Mucosa of stomach (tissue), 1 donor: Measurements from ENCODE around the gene CTCF.

Experiments
- H3K27me3 ChIP-seq: one replicate; pipeline ENCODE4 v1.7.0; 2013; ENCODE audit warnings: mild to moderate bottlenecking, low read length; ENCODE audit not compliant: control insufficient read depth, insufficient read depth
- H3K36me3 ChIP-seq: one replicate; pipeline ENCODE4 v1.7.0; 2013; ENCODE audit warnings: low read length; ENCODE audit not compliant: control insufficient read depth, insufficient read depth
- H3K4me1 ChIP-seq: one replicate; pipeline ENCODE4 v1.7.0; 2013; ENCODE audit warnings: mild to moderate bottlenecking, low read length; ENCODE audit not compliant: control insufficient read depth, insufficient read depth
- H3K4me3 ChIP-seq: one replicate; pipeline ENCODE4 v1.7.0; 2013; ENCODE audit warnings: low read length
- H3K9ac ChIP-seq: one replicate; pipeline ENCODE4 v1.7.0; 2013; ENCODE audit warnings: mild to moderate bottlenecking, low read length, moderate library complexity
- H3K9me3 ChIP-seq: one replicate; pipeline ENCODE4 v1.7.0; 2013; ENCODE audit warnings: mild to moderate bottlenecking, low read length, moderate library complexity; ENCODE audit not compliant: control insufficient read depth
- donor health status: Pancreatic carcinoma.

Gene CTCF

GRCh38 chr16:67666559-67667452 is 104.5 kb downstream of the CTCF start, which contains the start of the genes C16orf86 and ENKD1:
Gene C16orf86, plus strand, starts transcription at chr16:67666814. Its CDS starts 157 bp downstream, at chr16:67666971.
Gene ENKD1, minus strand, starts transcription at chr16:67666750. Its CDS starts 308 bp downstream, at chr16:67666442.
- Histone ChIP-seq H3K27me3 (no peaks in the 10 kb centered on the region), H3K4me3 (peak within 1 kb of the TSS; percentile 61), H3K36me3 (no peaks in the 10 kb centered on the region), H3K9me3 (no peaks in the 10 kb centered on the region), H3K4me1 (peaks cover 19% of the 10 kb centered on the region), H3K9ac (peak within 1 kb of the TSS; percentile 52)

GRCh38 chr16:67667453-67667816 is 105.1 kb downstream of the CTCF start:
- no peaks in the 10 kb centered on the region for H3K9me3 ChIP-seq
- H3K4me1 ChIP-seq = peaks cover 19% of the 10 kb centered on the region
- peak overlapping the region; percentile 52 for H3K9ac ChIP-seq
- H3K4me3 ChIP-seq = no peak overlapping the region
- no peaks in the 10 kb centered on the region for H3K27me3 ChIP-seq
- no peaks in the 10 kb centered on the region for H3K36me3 ChIP-seq

- H3K4me3 ChIP-seq = no peak overlapping the region
- no peaks in the 10 kb centered on the region for H3K36me3 ChIP-seq
- H3K9ac ChIP-seq = no peak overlapping the region
- H3K27me3 ChIP-seq = no peaks in the 10 kb centered on the region
- H3K4me1 ChIP-seq = peaks cover 21% of the 10 kb centered on the region
- no peaks in the 10 kb centered on the region for H3K9me3 ChIP-seq
Observed at GRCh38 chr16:67667817-67668494, 105.6 kb downstream of the CTCF start.

GRCh38 chr16:67668495-67669157 is 106.3 kb downstream of the CTCF start:
- Histone ChIP-seq H3K27me3 (no peaks in the 10 kb centered on the region), H3K9ac (no peak overlapping the region), H3K4me3 (no peak overlapping the region), H3K9me3 (no peaks in the 10 kb centered on the region), H3K4me1 (peaks cover 28% of the 10 kb centered on the region), H3K36me3 (no peaks in the 10 kb centered on the region)

- no peak overlapping the region for H3K4me3 ChIP-seq
- H3K36me3 ChIP-seq = no peaks in the 10 kb centered on the region
- H3K4me1 ChIP-seq = peaks cover 36% of the 10 kb centered on the region
- no peaks in the 10 kb centered on the region for H3K9me3 ChIP-seq
- H3K27me3 ChIP-seq = no peaks in the 10 kb centered on the region
- H3K9ac ChIP-seq = no peak overlapping the region
Observed at GRCh38 chr16:67669499-67670101, 107.3 kb downstream of the CTCF start.

- no peaks in the 10 kb centered on the region for H3K9me3 ChIP-seq
- H3K4me3 ChIP-seq = no peak overlapping the region
- H3K27me3 ChIP-seq = no peaks in the 10 kb centered on the region
- no peak overlapping the region for H3K9ac ChIP-seq
- no peaks in the 10 kb centered on the region for H3K36me3 ChIP-seq
- H3K4me1 ChIP-seq = peaks cover 38% of the 10 kb centered on the region
Observed at GRCh38 chr16:67672306-67672705, 110.0 kb downstream of the CTCF start.

- no peak overlapping the region for H3K9ac ChIP-seq
Observed at GRCh38 chr16:67672739-67673662, 110.7 kb downstream of the CTCF start.

GRCh38 chr16:67673712-67674580 is 111.6 kb downstream of the CTCF start:
- Histone ChIP-seq H3K27me3 (no peaks in the 10 kb centered on the region), H3K36me3 (no peaks in the 10 kb centered on the region), H3K9me3 (no peaks in the 10 kb centered on the region), H3K4me3 (no peak overlapping the region), H3K4me1 (peaks cover 28% of the 10 kb centered on the region), H3K9ac (no peak overlapping the region)

More at GRCh38 chr16:67672739-67673662, 110.7 kb downstream of the CTCF start:
- H3K4me3 ChIP-seq = no peak overlapping the region
- no peaks in the 10 kb centered on the region for H3K9me3 ChIP-seq
- no peaks in the 10 kb centered on the region for H3K36me3 ChIP-seq
- peaks cover 31% of the 10 kb centered on the region for H3K4me1 ChIP-seq
- H3K27me3 ChIP-seq = no peaks in the 10 kb centered on the region

GRCh38 chr16:67674851-67675578 is 112.7 kb downstream of the CTCF start:
- no peaks in the 10 kb centered on the region for H3K27me3 ChIP-seq
- H3K4me1 ChIP-seq = peaks cover 28% of the 10 kb centered on the region
- no peak overlapping the region for H3K4me3 ChIP-seq
- H3K9me3 ChIP-seq = no peaks in the 10 kb centered on the region
- H3K36me3 ChIP-seq = no peaks in the 10 kb centered on the region
- no peak overlapping the region for H3K9ac ChIP-seq

GRCh38 chr16:67675579-67675935 is 113.2 kb downstream of the CTCF start:
- H3K4me1 ChIP-seq = peaks cover 28% of the 10 kb centered on the region
- no peaks in the 10 kb centered on the region for H3K27me3 ChIP-seq
- no peaks in the 10 kb centered on the region for H3K36me3 ChIP-seq
- H3K9ac ChIP-seq = no peak overlapping the region
- no peaks in the 10 kb centered on the region for H3K9me3 ChIP-seq
- no peak overlapping the region for H3K4me3 ChIP-seq
